Measurements from ENCODE around the gene CWH43.
A peak's percentile ranks its signal among the peaks of the same experiment; 100 is the strongest.

The CWH43 gene

DNA sequence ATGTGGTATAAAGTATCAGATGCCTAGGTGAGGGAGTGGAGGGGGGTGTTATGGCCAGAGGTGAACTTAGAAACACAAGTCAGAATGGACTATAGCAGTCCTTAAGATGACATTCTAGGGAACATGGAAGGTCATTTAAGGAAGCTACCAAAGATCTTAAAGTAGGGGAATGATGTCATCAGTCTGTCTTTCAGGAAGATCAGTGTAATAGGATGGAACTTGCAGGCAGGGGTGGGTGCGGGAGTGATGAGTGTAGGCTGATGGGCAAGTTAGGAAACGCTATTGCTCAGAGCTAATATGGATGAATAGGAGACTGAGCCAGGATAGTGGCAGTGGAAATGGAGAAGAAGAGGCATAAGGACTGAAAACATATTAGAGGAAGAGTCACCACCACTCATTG, 27.5 kb upstream of the CWH43 start:
- TF ChIP-seq, protein P1, sequence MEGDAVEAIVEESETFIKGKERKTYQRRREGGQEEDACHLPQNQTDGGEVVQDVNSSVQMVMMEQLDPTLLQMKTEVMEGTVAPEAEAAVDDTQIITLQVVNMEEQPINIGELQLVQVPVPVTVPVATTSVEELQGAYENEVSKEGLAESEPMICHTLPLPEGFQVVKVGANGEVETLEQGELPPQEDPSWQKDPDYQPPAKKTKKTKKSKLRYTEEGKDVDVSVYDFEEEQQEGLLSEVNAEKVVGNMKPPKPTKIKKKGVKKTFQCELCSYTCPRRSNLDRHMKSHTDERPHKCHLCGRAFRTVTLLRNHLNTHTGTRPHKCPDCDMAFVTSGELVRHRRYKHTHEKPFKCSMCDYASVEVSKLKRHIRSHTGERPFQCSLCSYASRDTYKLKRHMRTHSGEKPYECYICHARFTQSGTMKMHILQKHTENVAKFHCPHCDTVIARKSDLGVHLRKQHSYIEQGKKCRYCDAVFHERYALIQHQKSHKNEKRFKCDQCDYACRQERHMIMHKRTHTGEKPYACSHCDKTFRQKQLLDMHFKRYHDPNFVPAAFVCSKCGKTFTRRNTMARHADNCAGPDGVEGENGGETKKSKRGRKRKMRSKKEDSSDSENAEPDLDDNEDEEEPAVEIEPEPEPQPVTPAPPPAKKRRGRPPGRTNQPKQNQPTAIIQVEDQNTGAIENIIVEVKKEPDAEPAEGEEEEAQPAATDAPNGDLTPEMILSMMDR (IDR thresholded peaks at IDR 0.05) = no peak
- H3K27ac Mint-ChIP-seq = no peak overlapping the region
- peaks cover 10% of the 10 kb centered on the region for H3K27me3 Mint-ChIP-seq (ENCODE audit: low read depth, poor library complexity)
- H3K9me3 Mint-ChIP-seq = no peaks in the 10 kb centered on the region
- no peak overlapping the region for H3K4me3 Mint-ChIP-seq
- no peaks in the 10 kb centered on the region for H3K4me1 Mint-ChIP-seq
- DNase-seq = no peak
- H3K36me3 Mint-ChIP-seq (ENCODE audit: low read depth) = no peaks in the 10 kb centered on the region

DNA sequence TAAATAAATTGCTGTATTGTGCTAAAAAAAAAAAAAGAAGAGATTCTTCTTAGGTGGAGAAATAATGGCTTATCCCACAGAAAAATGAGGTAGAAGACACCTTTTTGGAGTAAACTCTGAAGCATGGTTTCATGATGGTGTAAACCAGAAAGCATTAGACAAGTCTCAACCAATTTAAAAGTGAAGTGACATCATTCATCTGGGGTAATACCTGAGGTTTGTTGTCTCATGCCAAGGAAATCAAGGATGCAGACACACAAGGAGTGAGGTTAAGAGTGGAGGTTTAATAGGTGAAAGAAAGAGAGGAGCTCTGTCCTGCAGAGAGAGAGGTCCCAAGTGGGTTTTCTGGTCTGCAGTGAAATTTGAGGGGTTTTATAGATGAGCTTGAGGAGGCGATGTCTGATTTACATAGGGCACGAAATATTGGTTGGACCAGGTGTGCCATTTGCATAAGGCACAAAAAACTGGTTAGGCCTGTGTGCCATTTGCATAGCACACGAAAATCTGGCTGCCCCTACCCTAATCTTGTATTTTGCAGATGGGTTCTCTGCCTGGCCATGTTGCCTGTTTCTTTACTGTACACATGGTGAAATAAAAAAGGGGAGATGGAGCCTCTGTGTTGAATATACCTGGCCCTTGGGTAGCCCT, 25.0 kb upstream of the CWH43 start:
- Mint-ChIP-seq H3K4me1 (no peaks in the 10 kb centered on the region), H3K27ac (no peak overlapping the region), H3K9me3 (no peaks in the 10 kb centered on the region), H3K4me3 (no peak overlapping the region), H3K27me3 (ENCODE audit: low read depth, poor library complexity) (peaks cover 15% of the 10 kb centered on the region), H3K36me3 (ENCODE audit: low read depth) (no peaks in the 10 kb centered on the region)
- TF ChIP-seq, protein P1 (IDR thresholded peaks at IDR 0.05) = no peak
- DNase-seq = no peak

DNA sequence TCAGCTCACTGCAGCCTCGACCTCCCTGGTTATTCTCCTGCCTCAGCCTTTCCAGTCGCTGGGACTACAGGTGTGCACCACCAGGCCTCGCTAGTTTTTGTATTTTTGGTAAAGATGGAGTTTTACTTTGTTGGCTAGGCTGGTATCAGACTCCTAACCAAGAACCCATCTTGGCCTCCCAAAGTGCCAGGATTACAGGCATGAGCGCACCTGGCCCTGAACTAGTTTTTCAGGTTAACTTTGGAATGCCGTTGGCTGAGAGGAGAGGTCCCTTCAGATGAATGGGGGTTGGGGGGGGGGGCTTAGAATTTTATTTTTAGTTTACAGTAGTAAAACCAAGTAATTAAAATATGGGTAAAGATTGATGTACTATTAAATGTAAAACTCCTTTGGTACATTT, 23.4 kb upstream of the CWH43 start:
- TF ChIP-seq, protein P1 (IDR thresholded peaks at IDR 0.05) = no peak
- no peak for DNase-seq

DNA sequence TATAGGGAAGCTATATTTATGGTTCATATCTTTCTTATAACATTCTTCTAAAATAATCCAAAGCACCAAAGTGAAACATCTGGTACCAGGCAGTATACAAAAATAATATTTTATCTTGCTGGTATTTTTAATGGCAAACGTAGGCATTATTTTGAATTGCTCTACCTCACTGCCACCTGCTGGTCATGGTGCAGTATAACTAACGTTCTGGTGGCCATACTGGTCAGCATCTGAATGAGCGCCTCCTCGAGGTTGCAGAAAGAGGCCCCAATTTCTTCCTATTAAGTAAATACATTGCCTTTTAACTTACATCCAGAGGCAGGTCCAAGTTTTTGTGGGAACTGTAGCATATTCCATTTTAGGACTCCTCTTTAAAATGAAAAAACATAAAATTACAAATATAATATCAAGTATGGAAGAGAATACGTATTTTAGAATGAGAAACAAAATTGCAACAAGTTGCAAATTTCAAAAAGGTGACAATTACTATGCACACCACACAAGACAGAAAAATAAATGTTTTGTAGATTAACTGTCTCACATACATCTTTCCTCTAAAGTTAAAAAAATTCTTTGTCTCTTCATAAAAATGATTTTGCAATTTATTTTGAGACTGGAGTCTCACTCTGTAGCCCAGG, 22.9 kb upstream of the CWH43 start:
- no peaks in the 10 kb centered on the region for H3K4me1 Mint-ChIP-seq
- no peak overlapping the region for H3K4me3 Mint-ChIP-seq
- H3K27me3 Mint-ChIP-seq (ENCODE audit: low read depth, poor library complexity) = peaks cover 20% of the 10 kb centered on the region
- peak; percentile 72 for DNase-seq
- H3K27ac Mint-ChIP-seq = no peak overlapping the region
- H3K36me3 Mint-ChIP-seq (ENCODE audit: low read depth) = no peaks in the 10 kb centered on the region
- TF ChIP-seq, protein P1 (IDR thresholded peaks at IDR 0.05) = peak; percentile 96
- no peaks in the 10 kb centered on the region for H3K9me3 Mint-ChIP-seq

More for the DNA sequence above, 23.4 kb upstream of the CWH43 start:
- Mint-ChIP-seq H3K27ac (no peak overlapping the region), H3K36me3 (ENCODE audit: low read depth) (no peaks in the 10 kb centered on the region), H3K9me3 (no peaks in the 10 kb centered on the region), H3K27me3 (ENCODE audit: low read depth, poor library complexity) (peaks cover 18% of the 10 kb centered on the region), H3K4me1 (no peaks in the 10 kb centered on the region), H3K4me3 (no peak overlapping the region)

DNA sequence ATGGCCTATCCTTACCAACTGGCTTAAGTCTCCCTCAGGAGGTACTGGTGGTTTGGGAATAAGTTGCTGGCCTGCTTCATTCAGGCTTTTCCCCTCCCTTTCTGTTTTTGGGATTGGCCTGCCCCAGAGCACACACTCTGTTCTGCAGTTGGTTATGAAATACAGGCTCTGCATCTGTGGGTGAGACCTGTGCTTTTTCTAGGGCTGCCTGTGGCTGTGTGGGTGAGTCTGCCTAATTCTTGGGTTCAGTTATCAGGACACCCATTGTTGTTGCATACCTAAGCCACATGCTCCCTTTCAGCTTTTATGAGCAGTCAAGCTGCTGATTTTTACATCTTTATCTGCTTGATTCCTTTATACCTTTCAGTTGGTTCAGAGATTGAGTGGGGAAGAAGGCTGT, 19.0 kb upstream of the CWH43 start:
- Mint-ChIP-seq H3K4me1 (no peaks in the 10 kb centered on the region), H3K4me3 (no peak overlapping the region), H3K27me3 (ENCODE audit: low read depth, poor library complexity) (peaks cover 20% of the 10 kb centered on the region), H3K27ac (no peak overlapping the region), H3K36me3 (ENCODE audit: low read depth) (no peaks in the 10 kb centered on the region), H3K9me3 (no peaks in the 10 kb centered on the region)
- DNase-seq = no peak
- TF ChIP-seq, protein P1 (IDR thresholded peaks at IDR 0.05) = no peak

DNA sequence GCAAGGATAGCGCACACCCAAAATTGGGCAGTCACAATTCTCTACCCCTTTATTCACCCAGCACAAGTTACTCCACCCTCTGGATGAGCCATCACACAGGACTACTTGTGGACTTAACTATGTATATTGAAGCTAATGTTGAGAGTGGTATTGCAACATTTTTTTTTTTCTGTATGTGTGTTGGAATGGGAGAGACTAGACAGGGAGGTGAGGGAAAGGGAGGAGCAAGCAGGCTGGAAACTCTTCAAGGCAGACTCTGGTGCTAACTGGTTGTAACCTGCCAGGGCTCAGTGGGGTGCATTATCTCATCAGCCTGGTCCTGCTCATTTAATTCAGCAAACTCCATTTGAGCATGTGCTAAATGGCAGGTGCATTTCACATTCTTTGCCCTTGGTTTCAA, 18.4 kb upstream of the CWH43 start:
- no peak overlapping the region for H3K27ac Mint-ChIP-seq
- TF ChIP-seq, protein P1 (IDR thresholded peaks at IDR 0.05) = no peak
- peaks cover 23% of the 10 kb centered on the region for H3K27me3 Mint-ChIP-seq (ENCODE audit: low read depth, poor library complexity)
- H3K4me3 Mint-ChIP-seq = no peak overlapping the region
- no peak for DNase-seq
- no peaks in the 10 kb centered on the region for H3K4me1 Mint-ChIP-seq
- H3K36me3 Mint-ChIP-seq (ENCODE audit: low read depth) = no peaks in the 10 kb centered on the region
- H3K9me3 Mint-ChIP-seq = no peaks in the 10 kb centered on the region

Measured in nephron progenitor cell (in vitro differentiated cells).